Measurements from ENCODE around the gene METTL2B.
"Not testable (repeated sequence)": the region's sequence is repeated elsewhere in the genome, so short reads cannot be mapped to it uniquely, and the experiment has no call there.

GRCh38 chr7:128525584-128525983 lies 49.0 kb downstream of the METTL2B start:
- TF ChIP-seq, protein P1, sequence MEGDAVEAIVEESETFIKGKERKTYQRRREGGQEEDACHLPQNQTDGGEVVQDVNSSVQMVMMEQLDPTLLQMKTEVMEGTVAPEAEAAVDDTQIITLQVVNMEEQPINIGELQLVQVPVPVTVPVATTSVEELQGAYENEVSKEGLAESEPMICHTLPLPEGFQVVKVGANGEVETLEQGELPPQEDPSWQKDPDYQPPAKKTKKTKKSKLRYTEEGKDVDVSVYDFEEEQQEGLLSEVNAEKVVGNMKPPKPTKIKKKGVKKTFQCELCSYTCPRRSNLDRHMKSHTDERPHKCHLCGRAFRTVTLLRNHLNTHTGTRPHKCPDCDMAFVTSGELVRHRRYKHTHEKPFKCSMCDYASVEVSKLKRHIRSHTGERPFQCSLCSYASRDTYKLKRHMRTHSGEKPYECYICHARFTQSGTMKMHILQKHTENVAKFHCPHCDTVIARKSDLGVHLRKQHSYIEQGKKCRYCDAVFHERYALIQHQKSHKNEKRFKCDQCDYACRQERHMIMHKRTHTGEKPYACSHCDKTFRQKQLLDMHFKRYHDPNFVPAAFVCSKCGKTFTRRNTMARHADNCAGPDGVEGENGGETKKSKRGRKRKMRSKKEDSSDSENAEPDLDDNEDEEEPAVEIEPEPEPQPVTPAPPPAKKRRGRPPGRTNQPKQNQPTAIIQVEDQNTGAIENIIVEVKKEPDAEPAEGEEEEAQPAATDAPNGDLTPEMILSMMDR (IDR thresholded peaks at IDR 0.05), result not testable (repeated sequence)
- TF ChIP-seq POLR2AphosphoS5, POLR2A, EP300 (IDR thresholded peaks at IDR 0.05): not testable (repeated sequence)
